ENCODE data around the gene GJC3. TPM values are rescaled to one million over a fixed set of nuclear protein-coding genes. Genes with fewer than 3 reads are reported as not detected.

The GJC3 gene
- total RNA-seq, 4 donors from 2014 or later: 0.79 TPM; not detected in 3

DNA sequence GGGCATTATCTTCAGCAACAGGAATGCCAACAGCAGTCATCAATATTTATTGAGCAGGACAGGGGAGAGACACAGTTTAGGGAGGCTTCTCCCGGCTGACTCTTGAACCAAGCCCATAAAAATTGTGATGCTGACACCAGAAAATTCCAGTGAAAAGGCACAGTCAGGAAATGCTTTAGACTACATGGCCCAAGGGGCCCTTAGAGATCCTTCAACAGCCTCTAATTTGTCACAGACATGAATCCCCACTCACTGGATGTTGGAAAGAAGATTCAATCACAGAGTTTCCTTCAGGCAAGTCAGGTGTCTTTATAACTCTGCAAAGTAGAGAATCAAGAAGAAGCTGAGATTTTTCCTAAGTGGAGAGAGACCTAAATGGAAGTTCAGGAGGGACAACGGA lies 1.2 kb downstream of the GJC3 start:
- DNase-seq: no peak
- intact Hi-C loops (cut with DNase I; ENCODE audit: low total_unique reads): no loop called here
- Histone ChIP-seq H3K4me1 (no peaks in the 10 kb centered on the region), H3K36me3 (no peaks in the 10 kb centered on the region), H3K4me3 (no peak overlapping the region), H3K27ac (no peak overlapping the region), H3K27me3 (no peaks in the 10 kb centered on the region), H3K9me3 (no peaks in the 10 kb centered on the region)
- TF ChIP-seq CTCF (IDR thresholded peaks at IDR 0.05) (no peak), POLR2A (IDR thresholded peaks at IDR 0.05) (no peak)

DNA sequence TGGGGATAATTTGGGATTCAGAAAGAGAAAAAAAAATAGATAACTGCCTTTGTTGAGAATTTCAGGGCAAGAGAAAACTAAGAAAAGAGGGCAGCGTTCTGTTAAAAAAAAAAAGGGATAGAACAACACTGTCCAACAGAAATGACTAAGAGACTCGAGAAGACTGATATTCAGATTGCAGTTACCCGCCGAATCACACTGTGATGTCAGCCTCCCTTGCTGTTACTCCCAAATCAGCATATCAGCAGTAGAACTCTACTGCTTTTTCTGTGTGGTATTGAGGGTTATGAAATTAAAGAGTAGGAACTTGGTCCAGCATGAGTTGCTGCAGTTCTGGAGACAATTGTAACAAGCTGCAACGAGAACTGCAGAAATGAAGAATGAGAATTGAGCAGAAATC lies 1.9 kb downstream of the GJC3 start:
- TF ChIP-seq POLR2A (IDR thresholded peaks at IDR 0.05) (no peak), CTCF (IDR thresholded peaks at IDR 0.05) (no peak)
- Histone ChIP-seq H3K4me3 (no peak overlapping the region), H3K27ac (no peak overlapping the region), H3K4me1 (no peaks in the 10 kb centered on the region), H3K9me3 (no peaks in the 10 kb centered on the region), H3K27me3 (no peaks in the 10 kb centered on the region), H3K36me3 (no peaks in the 10 kb centered on the region)
- intact Hi-C loops (cut with DNase I; ENCODE audit: low total_unique reads): no loop called here
- no peak for DNase-seq

GRCh38 chr7:99926321-99926720 lies 3.1 kb downstream of the GJC3 start:
- Histone ChIP-seq H3K36me3 (no peaks in the 10 kb centered on the region), H3K27ac (no peak overlapping the region), H3K27me3 (no peaks in the 10 kb centered on the region), H3K4me3 (no peak overlapping the region), H3K4me1 (no peaks in the 10 kb centered on the region), H3K9me3 (no peaks in the 10 kb centered on the region)
- DNase-seq: no peak
- TF ChIP-seq CTCF (IDR thresholded peaks at IDR 0.05) (no peak), POLR2A (IDR thresholded peaks at IDR 0.05) (no peak)
- intact Hi-C loops (cut with DNase I; ENCODE audit: low total_unique reads): no loop called here

- TF ChIP-seq POLR2A (IDR thresholded peaks at IDR 0.05) (no peak), CTCF (IDR thresholded peaks at IDR 0.05) (no peak)
- peaks cover 0 to under 1% of the 10 kb centered on the region in 2 donors for H3K4me1 ChIP-seq
- H3K4me3 ChIP-seq: no peak overlapping the region
- no peaks in the 10 kb centered on the region for H3K27me3 ChIP-seq
- intact Hi-C loops (cut with DNase I; ENCODE audit: low total_unique reads): no loop called here
- DNase-seq: no peak
- no peaks in the 10 kb centered on the region for H3K36me3 ChIP-seq
- H3K27ac ChIP-seq: no peak overlapping the region
- no peaks in the 10 kb centered on the region for H3K9me3 ChIP-seq
These were observed 6.2 kb downstream of the GJC3 start for GRCh38 chr7:99923200-99923599.

DNA sequence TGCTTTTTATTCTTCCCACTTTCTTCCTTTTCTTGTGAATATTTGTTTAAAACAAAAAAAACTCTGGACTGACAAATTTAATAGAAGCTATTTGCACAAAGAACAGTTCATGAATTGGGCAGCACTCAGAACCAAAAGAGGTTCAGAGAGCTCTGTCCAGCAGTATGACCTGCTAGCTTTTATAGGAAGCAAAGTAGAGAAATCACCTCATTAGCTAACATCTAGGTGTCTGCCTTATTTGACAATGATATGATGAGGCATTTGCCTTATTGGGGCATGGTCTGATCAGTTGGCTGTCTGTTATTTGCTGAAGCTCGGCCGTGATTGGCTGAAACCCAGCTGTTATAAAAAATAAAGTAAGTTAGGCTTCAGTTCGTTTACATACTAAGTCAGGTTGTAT lies 9.3 kb downstream of the GJC3 start:
- peak overlapping the region; percentile 82 to 92 for H3K27ac ChIP-seq
- peak overlapping the region; percentile 59 to 96 for H3K4me3 ChIP-seq
- H3K27me3 ChIP-seq: no peaks in the 10 kb centered on the region
- H3K9me3 ChIP-seq: no peaks in the 10 kb centered on the region
- TF ChIP-seq POLR2A (IDR thresholded peaks at IDR 0.05): no peak
- no peak for TF ChIP-seq CTCF (IDR thresholded peaks at IDR 0.05)
- peaks cover 6 to 13% of the 10 kb centered on the region in 2 donors for H3K4me1 ChIP-seq
- no peaks in the 10 kb centered on the region for H3K36me3 ChIP-seq
- no peak for DNase-seq
- intact Hi-C loops (cut with DNase I; ENCODE audit: low total_unique reads): no loop called here
